Measurements from ENCODE around the gene OR6V1.

Gene OR6V1

DNA sequence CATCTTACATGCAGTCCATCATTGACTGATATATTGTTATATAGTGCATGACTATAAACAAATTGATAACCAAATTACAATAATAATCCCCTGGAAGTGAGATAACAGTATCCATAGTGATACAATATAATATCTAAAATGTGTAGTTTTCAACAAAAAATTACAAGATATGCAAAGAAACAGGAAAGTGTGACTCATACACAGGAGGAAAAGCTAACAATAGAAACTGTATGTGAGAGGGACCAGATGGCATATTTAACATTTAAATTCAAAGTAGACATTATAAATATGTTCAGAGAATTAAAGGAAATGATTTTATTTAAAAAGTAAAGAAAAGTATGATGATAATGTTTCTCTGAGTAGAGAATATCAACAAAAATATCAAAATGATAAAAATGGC lies 33.2 kb upstream of the OR6V1 start:
- Histone ChIP-seq H3K4me3 (no peak overlapping the region), H3K9me3 (no peaks in the 10 kb centered on the region), H3K36me3 (replicated peaks) (no peaks in the 10 kb centered on the region), H3K27me3 (ENCODE audit: low read depth) (no peaks in the 10 kb centered on the region), H3K4me1 (no peaks in the 10 kb centered on the region)
- DNase-seq (ENCODE audit: low spot score in 2 of 2), result no peak
- in situ Hi-C loops (cut with MboI; ENCODE audit: low sequenced_read_pairs), result no loop called here

DNA sequence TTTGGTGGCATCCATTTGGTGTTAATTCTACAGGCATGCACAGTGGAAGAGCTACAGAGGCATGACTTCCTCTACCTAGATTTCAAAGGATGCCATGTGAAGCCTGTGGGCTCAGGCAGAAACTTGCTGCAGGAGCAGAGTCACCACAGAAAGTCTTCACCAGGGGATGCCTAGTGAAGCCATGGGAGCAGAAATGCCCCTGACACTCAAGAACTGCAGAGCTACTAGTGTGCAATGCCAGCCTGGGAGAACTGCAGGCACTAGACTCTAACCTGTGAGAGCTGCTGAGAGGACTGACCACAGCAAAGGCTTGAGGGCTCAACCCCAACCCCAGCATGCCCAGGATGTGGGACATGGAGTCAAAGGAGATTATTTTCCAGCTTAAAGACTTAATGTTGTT lies 29.1 kb upstream of the OR6V1 start:
- H3K27me3 ChIP-seq (ENCODE audit: low read depth), result no peaks in the 10 kb centered on the region
- H3K4me1 ChIP-seq, result no peaks in the 10 kb centered on the region
- no peak overlapping the region for H3K4me3 ChIP-seq
- H3K36me3 ChIP-seq (replicated peaks), result no peaks in the 10 kb centered on the region
- no peaks in the 10 kb centered on the region for H3K9me3 ChIP-seq
- no peak for DNase-seq (ENCODE audit: low spot score in 2 of 2)
- in situ Hi-C loops (cut with MboI; ENCODE audit: low sequenced_read_pairs), result no loop called here

DNA sequence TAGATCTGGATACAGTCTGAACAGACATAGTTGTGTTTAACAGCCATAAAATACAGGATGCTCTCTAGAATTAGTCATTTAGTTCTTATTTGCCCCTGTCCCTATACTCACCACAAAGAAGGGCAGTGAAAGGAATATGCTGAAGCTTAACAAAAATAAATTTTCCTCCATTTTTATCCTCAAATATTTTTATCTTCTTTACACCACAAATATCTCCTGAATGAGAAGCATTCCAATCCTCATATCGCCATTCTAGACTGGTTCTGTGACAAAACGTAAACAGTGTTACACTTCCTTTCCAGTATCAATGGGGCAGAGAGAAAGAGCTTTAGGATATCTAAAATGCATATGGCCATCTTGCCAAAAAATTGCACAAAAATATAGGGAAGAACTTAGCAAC lies 26.8 kb upstream of the OR6V1 start:
- H3K27me3 ChIP-seq (ENCODE audit: low read depth), result no peaks in the 10 kb centered on the region
- H3K9me3 ChIP-seq, result no peaks in the 10 kb centered on the region
- no peak for DNase-seq (ENCODE audit: low spot score in 2 of 2)
- in situ Hi-C loops (cut with MboI; ENCODE audit: low sequenced_read_pairs), result no loop called here
- no peak overlapping the region for H3K4me3 ChIP-seq
- H3K36me3 ChIP-seq (replicated peaks), result no peaks in the 10 kb centered on the region
- no peaks in the 10 kb centered on the region for H3K4me1 ChIP-seq

DNA sequence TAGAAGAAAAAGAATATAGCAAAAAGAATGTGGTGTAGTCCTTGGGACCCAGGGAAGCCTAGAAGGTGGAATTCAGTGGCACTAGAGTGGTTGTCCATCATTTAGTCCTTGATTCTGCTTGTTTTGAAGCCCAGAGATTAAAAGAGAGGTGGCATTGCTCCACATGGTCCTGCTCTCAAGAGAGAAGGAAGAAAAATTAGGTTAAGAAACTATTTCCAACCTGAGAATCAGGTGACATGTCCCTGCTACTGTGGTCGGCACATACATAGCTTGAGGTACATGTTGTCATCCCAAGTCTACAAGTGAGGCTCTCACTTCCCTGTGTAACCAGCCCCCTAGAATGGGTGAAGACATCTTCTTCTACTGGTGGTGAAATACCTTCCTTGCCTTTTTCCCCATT lies 25.1 kb upstream of the OR6V1 start, which contains the start of gene OR9A2:
TSS of gene OR9A2 (minus strand) at position 101 of the 400 bp plus-strand sequence. CDS start at position 101, 0 bp downstream.
- H3K4me3 ChIP-seq, result no peak within 1 kb of the TSS
- DNase-seq (ENCODE audit: low spot score in 2 of 2), result no peak
- H3K36me3 ChIP-seq (replicated peaks), result no peaks in the 10 kb centered on the region
- H3K9me3 ChIP-seq, result no peaks in the 10 kb centered on the region
- no peaks in the 10 kb centered on the region for H3K27me3 ChIP-seq (ENCODE audit: low read depth)
- H3K4me1 ChIP-seq, result no peaks in the 10 kb centered on the region
- in situ Hi-C loops (cut with MboI; ENCODE audit: low sequenced_read_pairs), result no loop called here

DNA sequence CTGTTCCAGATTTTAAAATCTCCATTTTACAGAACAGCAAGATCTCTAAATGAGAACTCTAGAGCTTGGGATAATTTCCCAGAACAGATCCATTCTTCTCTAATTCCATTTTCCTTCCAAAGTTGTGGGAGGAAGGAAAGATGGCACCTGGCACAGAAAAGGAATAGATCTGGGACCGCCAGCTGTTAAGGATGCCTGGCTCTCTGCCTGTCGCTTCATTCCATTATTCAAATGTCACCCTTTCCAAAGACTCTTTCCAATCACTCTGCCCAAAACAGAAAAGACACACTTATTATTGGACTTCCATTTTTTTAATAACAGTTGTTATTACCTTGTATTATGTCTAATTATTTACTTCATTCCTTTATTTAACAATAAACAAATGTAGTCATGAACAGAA lies 24.5 kb upstream of the OR6V1 start:
- Histone ChIP-seq H3K36me3 (replicated peaks) (no peaks in the 10 kb centered on the region), H3K9me3 (no peaks in the 10 kb centered on the region), H3K4me1 (no peaks in the 10 kb centered on the region), H3K4me3 (no peak overlapping the region), H3K27me3 (ENCODE audit: low read depth) (no peaks in the 10 kb centered on the region)
- no peak for DNase-seq (ENCODE audit: low spot score in 2 of 2)
- in situ Hi-C loops (cut with MboI; ENCODE audit: low sequenced_read_pairs), result no loop called here

DNA sequence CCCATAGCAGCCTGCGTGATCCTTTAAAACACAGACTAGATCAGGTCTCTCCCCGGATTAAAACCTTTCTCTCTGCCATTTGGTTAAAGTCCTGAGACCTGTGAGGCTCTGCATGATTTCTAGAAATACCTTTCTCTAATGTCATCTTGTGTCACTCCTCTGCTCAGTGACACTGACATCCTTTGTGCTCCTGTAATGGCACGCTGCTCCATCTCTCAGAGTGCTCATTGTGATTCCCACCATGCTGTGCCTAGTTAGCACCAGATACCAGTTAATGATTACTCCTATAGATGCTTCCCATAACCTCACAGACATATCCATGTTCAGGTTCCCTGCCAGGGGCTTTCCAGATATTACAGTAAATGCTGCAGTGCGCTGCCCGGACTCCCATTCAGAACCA lies 13.5 kb upstream of the OR6V1 start:
- Histone ChIP-seq H3K4me1 (no peaks in the 10 kb centered on the region), H3K27me3 (ENCODE audit: low read depth) (no peaks in the 10 kb centered on the region), H3K36me3 (replicated peaks) (no peaks in the 10 kb centered on the region), H3K9me3 (no peaks in the 10 kb centered on the region), H3K4me3 (no peak overlapping the region)
- DNase-seq (ENCODE audit: low spot score in 2 of 2), result no peak
- in situ Hi-C loops (cut with MboI; ENCODE audit: low sequenced_read_pairs), result no loop called here

DNA sequence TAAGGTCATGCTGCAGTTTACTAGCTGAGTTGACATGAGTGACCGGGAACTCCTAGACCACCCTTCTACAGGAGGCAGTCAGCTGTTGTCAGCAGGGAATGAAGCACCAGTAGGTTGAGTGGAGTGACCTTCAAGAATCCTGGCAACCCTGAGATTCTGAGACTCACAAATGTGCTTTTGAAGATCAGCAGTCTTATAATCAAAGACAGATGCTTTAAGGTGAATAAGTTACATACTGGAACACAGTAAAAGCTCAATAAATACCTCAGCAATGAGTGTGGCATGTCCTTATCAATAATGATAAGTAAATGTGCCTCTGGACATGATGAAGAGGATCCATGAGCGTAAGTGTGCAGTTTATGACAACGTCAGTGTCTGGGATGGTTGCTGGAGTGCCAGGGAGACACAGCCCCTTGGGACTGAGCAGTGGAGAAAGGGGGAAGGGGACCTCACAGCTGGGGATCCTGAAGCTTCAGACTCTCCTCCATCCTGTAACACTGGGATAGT lies 11.9 kb upstream of the OR6V1 start:
- in situ Hi-C loops (cut with MboI; ENCODE audit: low sequenced_read_pairs), result no loop called here
- H3K36me3 ChIP-seq (replicated peaks), result no peaks in the 10 kb centered on the region
- no peaks in the 10 kb centered on the region for H3K27me3 ChIP-seq (ENCODE audit: low read depth)
- H3K4me1 ChIP-seq, result no peaks in the 10 kb centered on the region
- DNase-seq (ENCODE audit: low spot score in 2 of 2), result no peak
- H3K4me3 ChIP-seq, result no peak overlapping the region
- no peaks in the 10 kb centered on the region for H3K9me3 ChIP-seq

DNA sequence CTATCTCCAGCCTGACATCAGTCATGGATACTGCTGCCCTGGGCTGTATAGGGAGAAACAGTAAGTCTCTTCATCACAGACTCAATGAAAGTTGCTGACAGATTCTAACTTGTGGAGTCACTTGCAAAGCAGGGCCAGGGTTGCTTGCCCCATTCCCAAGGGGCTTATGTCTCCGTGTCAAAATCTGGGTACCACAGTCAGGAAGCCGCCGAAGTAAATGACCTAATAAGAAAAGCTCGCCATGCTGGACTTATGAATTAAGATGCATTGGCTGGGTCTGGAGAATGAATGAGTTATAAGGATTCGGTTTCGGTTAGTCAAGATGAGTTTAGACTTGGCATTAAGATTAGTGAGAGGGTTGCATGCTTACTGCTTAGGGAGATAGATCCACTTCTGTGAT lies 10.8 kb upstream of the OR6V1 start:
- Histone ChIP-seq H3K9me3 (no peaks in the 10 kb centered on the region), H3K4me3 (no peak overlapping the region), H3K27me3 (ENCODE audit: low read depth) (no peaks in the 10 kb centered on the region), H3K36me3 (replicated peaks) (no peaks in the 10 kb centered on the region), H3K4me1 (no peaks in the 10 kb centered on the region)
- in situ Hi-C loops (cut with MboI; ENCODE audit: low sequenced_read_pairs), result no loop called here
- DNase-seq (ENCODE audit: low spot score in 2 of 2), result no peak

DNA sequence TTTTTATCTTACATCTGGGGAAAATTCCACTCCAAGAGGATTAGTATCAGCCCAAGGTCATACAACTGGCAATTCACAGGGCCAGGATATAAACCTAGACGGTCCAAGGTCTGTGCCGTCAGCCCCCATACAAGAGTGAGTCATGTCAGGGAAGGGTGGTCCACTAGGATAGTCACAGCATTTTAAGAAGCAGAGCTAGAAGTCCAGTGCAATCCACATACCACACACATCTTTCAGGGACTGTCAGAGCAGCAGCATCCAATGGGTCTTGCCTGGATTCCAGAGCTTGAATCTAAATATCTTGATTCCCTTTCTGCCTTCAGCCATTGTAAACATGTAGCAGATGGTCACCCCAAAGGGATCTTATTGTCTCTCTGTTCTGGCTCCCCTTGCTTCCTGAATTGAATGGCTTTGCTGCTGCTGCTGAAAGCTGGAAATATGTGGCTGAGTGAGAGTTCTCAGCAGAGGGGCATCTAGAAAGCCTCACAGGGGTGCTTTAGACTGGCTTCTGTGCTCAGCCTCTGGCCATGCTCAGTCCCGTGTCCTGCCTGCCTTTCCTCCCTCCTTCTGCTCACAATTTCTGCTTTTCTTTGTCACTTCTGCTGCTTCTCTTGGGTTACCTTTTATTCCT lies 9.9 kb upstream of the OR6V1 start:
- H3K4me3 ChIP-seq, result no peak overlapping the region
- DNase-seq (ENCODE audit: low spot score in 2 of 2), result no peak
- H3K4me1 ChIP-seq, result no peaks in the 10 kb centered on the region
- in situ Hi-C loops (cut with MboI; ENCODE audit: low sequenced_read_pairs), result no loop called here
- H3K27me3 ChIP-seq (ENCODE audit: low read depth), result no peaks in the 10 kb centered on the region
- H3K36me3 ChIP-seq (replicated peaks), result no peaks in the 10 kb centered on the region
- no peaks in the 10 kb centered on the region for H3K9me3 ChIP-seq

DNA sequence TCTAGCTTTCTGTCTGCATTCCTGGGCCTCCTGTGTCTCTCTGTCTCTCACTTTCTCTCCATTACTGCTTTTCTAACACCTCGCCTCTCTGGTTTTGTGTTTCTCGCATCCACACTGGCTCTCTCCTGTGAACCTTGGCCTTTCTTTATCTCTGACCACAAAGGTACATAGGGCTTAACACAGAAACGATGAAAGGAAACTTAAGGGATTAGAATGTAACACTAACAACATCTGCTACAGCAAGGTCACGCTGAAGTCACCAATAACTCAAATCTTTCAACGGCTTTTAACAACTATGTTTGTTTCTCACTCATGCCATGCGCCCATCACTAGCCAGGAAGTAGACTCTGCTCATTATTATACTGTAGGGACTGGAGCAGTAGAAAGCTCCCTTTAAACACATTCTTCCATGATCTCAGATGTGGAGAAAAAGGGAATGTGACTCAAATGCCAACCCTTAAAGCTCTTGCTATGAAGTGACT lies 9.3 kb upstream of the OR6V1 start:
- no peaks in the 10 kb centered on the region for H3K36me3 ChIP-seq (replicated peaks)
- no peaks in the 10 kb centered on the region for H3K9me3 ChIP-seq
- H3K27me3 ChIP-seq (ENCODE audit: low read depth), result no peaks in the 10 kb centered on the region
- in situ Hi-C loops (cut with MboI; ENCODE audit: low sequenced_read_pairs), result no loop called here
- DNase-seq (ENCODE audit: low spot score in 2 of 2), result no peak
- no peak overlapping the region for H3K4me3 ChIP-seq
- H3K4me1 ChIP-seq, result no peaks in the 10 kb centered on the region

DNA sequence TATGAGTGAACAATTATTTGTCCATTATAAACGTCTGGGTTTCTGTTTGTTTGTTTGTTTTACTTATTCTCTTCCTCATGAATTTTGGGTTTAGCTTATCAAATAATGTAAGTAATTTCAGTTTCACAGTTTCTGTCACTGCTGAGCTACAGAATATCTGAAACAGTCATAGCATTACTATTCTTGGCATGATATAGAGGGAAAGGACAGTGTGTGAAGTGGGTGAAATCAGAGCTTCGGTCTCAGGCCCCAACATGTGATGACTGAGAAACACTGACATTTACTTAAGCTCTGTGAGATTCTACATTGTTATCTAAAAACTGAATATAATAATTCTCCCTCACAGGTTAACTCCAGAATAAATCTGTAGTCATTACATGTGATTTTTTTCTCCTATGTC lies 8.8 kb upstream of the OR6V1 start:
- Histone ChIP-seq H3K36me3 (replicated peaks) (no peaks in the 10 kb centered on the region), H3K27me3 (ENCODE audit: low read depth) (no peaks in the 10 kb centered on the region), H3K4me1 (no peaks in the 10 kb centered on the region), H3K4me3 (no peak overlapping the region), H3K9me3 (no peaks in the 10 kb centered on the region)
- no peak for DNase-seq (ENCODE audit: low spot score in 2 of 2)
- in situ Hi-C loops (cut with MboI; ENCODE audit: low sequenced_read_pairs), result no loop called here

DNA sequence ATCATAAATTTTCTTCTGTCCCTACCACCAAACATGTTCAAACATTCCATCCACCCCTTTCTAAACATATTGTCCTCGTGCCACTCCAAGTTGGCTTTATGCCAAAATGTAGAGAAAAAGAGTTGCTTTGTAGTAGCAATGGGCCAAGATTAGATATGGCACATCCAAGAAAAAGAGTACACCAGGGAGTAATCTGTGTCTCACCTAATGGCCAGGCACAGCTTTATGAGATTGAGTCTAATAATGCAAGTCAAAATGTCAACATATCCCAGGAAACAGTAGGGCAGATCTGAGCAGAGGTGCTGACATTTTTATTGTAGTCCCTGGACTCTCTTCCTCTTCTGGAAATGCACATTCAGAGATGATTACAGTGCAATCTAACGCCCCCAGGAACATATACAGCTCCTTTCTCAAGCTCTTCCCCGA lies 5.7 kb upstream of the OR6V1 start:
- Histone ChIP-seq H3K4me3 (no peak overlapping the region), H3K4me1 (no peaks in the 10 kb centered on the region), H3K36me3 (replicated peaks) (no peaks in the 10 kb centered on the region), H3K27me3 (ENCODE audit: low read depth) (no peaks in the 10 kb centered on the region), H3K9me3 (no peaks in the 10 kb centered on the region)
- in situ Hi-C loops (cut with MboI; ENCODE audit: low sequenced_read_pairs), result no loop called here
- DNase-seq (ENCODE audit: low spot score in 2 of 2), result no peak

DNA sequence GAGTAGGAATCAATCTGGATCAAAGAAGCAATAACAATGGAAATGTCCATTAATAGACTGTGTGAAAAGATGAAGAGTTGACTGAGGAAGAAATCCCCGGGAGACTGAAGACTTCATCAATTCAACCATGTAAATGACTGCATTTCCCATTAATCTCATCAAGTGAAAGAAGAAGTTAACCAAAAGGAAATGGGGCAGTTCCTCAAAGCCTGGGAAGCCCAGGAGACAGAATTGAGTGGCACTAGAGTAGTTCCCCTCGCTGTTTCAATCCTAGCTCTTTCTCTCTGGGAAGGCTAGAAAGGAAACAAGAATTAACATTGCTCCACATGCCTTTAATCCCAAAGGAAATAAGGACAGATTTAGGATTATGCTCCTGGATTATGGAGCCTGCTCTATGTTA lies 4.8 kb upstream of the OR6V1 start:
- Histone ChIP-seq H3K27me3 (ENCODE audit: low read depth) (no peaks in the 10 kb centered on the region), H3K4me3 (no peak overlapping the region), H3K9me3 (no peaks in the 10 kb centered on the region), H3K36me3 (replicated peaks) (no peaks in the 10 kb centered on the region), H3K4me1 (no peaks in the 10 kb centered on the region)
- in situ Hi-C loops (cut with MboI; ENCODE audit: low sequenced_read_pairs), result no loop called here
- no peak for DNase-seq (ENCODE audit: low spot score in 2 of 2)

DNA sequence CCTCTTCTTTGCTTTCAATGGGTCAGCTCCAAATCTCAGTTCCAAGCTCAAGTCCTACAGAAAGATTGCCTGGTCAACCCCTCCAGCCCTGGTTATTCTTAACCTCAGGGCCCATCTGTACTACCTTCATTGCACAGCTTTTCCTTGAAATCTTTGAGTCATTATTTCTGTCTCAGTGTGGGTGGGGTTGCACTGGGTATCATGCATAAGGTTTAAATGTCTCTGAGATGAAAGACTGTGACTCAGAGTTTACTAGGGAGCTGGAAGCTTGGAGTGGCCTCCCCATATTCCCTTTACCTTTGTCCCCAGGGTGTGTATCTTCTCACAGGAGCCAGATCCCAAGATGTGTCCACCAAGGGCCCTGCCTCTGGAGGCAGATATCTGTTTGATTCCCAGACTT lies 3.3 kb upstream of the OR6V1 start:
- in situ Hi-C loops (cut with MboI; ENCODE audit: low sequenced_read_pairs), result no loop called here
- Histone ChIP-seq H3K4me3 (no peak overlapping the region), H3K36me3 (replicated peaks) (no peaks in the 10 kb centered on the region), H3K9me3 (no peaks in the 10 kb centered on the region), H3K4me1 (no peaks in the 10 kb centered on the region), H3K27me3 (ENCODE audit: low read depth) (no peaks in the 10 kb centered on the region)
- DNase-seq (ENCODE audit: low spot score in 2 of 2), result no peak

DNA sequence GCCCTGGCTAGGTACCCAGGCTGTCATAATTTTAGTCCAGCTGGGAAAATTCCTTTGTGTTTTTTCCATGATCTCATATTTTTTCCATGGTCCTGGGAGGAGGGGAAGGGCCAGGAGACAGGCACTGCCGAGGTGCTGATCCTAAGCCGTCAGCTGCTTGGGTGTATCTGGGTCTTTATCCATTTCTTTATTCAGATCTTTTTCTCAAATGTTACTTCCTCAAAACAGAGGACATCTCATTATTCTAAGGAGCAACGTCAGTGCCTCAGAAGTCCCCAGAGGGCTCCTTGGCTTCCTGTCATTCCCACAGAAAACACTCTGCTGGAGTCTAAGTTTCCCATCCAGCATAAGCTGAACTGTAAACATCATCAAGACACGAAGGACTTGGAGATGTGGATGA lies 2.8 kb upstream of the OR6V1 start:
- Histone ChIP-seq H3K4me3 (no peak overlapping the region), H3K36me3 (replicated peaks) (no peaks in the 10 kb centered on the region), H3K9me3 (no peaks in the 10 kb centered on the region), H3K4me1 (no peaks in the 10 kb centered on the region), H3K27me3 (ENCODE audit: low read depth) (no peaks in the 10 kb centered on the region)
- DNase-seq (ENCODE audit: low spot score in 2 of 2), result no peak
- in situ Hi-C loops (cut with MboI; ENCODE audit: low sequenced_read_pairs), result no loop called here

Measured in HAP-1 (cell line).